AG04450 (cell line): ENCODE results near the gene REPS2. TPM values are rescaled to one million over a fixed set of nuclear protein-coding genes. Genes with fewer than 3 reads are reported as not detected.

Experiments
- CTCF ChIA-PET: fragments of 300-600, 350-600 bp; formaldehyde crosslinking; extraction: SDS; loops from one replicate; lab custom pipeline; 2022; ENCODE audit warnings: antibody characterized with exemption, inconsistent platforms; lab: Charles Lee
- POLR2A ChIA-PET: fragments of 350-600 bp; formaldehyde crosslinking; extraction: SDS; loops from one replicate; lab custom pipeline; 2021; ENCODE audit warnings: antibody characterized with exemption, inconsistent platforms; lab: Yijun Ruan, JAX
- DNase-seq: peaks from one replicate; pipeline ENCODE4 v3.0.0-alpha.2; 2011; ENCODE audit warnings: low read depth, low spot score
- H3K27ac ChIP-seq: one replicate; pipeline ENCODE4 v1.5.1; 2012; ENCODE audit warnings: low read depth, low read length, control low read depth
- H3K27me3 ChIP-seq: one replicate; pipeline ENCODE4 v1.6.0; 2012; ENCODE audit warnings: low read length; ENCODE audit not compliant: control insufficient read depth, insufficient read depth
- H3K4me3 ChIP-seq: 2 replicates; pipeline ENCODE4 v1.5.1; 2011; ENCODE audit warnings: mild to moderate bottlenecking, low read depth, low read length, control low read depth
- H3K9me3 ChIP-seq: 2 replicates; pipeline ENCODE4 v1.5.1; 2012; ENCODE audit warnings: low read length; ENCODE audit not compliant: control insufficient read depth, insufficient read depth
- CTCF ChIP-seq: IDR thresholded peaks from 2 replicates; pipeline ENCODE4 v1.5.1; 2011; ENCODE audit warnings: low read depth, low read length, control low read depth, inconsistent platforms
- polyA plus RNA-seq: library from polyadenylated mRNA; depleted of rRNA; stranded (reverse); fragments of >200 nt; gene quantifications from 2 replicates; pipeline ENCODE4 v1.2.3, GENCODE V29; 2011

Gene REPS2
- polyA plus RNA-seq, 1 experiment = 0.17 TPM

- ChIA-PET POLR2A (no interaction called here), CTCF (interaction anchor here (0.9 to 3.5 kb wide), 3 partner anchors 25 to 127 kb away, joined by 4 to 14 read pairs (median 5); no protein-coding TSS in a partner anchor)
- Histone ChIP-seq H3K4me3 (no peak overlapping the region), H3K9me3 (no peaks in the 10 kb centered on the region), H3K27ac (no peak overlapping the region), H3K27me3 (no peaks in the 10 kb centered on the region)
- no peak for TF ChIP-seq CTCF
- no peak for DNase-seq
These were observed 74.7 kb downstream of the REPS2 start for GRCh38 chrX:17020851-17021821.

GRCh38 chrX:17021851-17022604 is 75.6 kb downstream of the REPS2 start:
- no peak for TF ChIP-seq CTCF
- ChIA-PET POLR2A (no interaction called here), CTCF (interaction anchor here (3.5 kb wide), 1 partner anchor 24 kb away, joined by 14 read pairs; no protein-coding TSS in a partner anchor)

GRCh38 chrX:17023661-17024060 is 77.2 kb downstream of the REPS2 start:
- DNase-seq = no peak
- H3K27me3 ChIP-seq = no peaks in the 10 kb centered on the region
- ChIA-PET POLR2A (no interaction called here), CTCF (interaction anchor here (1.3 kb wide), 1 partner anchor 198 kb away, joined by 3 read pairs; no protein-coding TSS in a partner anchor)
- no peak for TF ChIP-seq CTCF
- H3K9me3 ChIP-seq = no peaks in the 10 kb centered on the region
- H3K27ac ChIP-seq = no peak overlapping the region
- H3K4me3 ChIP-seq = no peak overlapping the region

More at GRCh38 chrX:17021851-17022604, 75.6 kb downstream of the REPS2 start:
- Histone ChIP-seq H3K27me3 (no peaks in the 10 kb centered on the region), H3K27ac (no peak overlapping the region), H3K9me3 (no peaks in the 10 kb centered on the region), H3K4me3 (no peak overlapping the region)
- peak; percentile 24 for DNase-seq

- Histone ChIP-seq H3K4me3 (no peak overlapping the region), H3K27ac (no peak overlapping the region), H3K9me3 (no peaks in the 10 kb centered on the region), H3K27me3 (no peaks in the 10 kb centered on the region)
- POLR2A ChIA-PET = no interaction called here
- TF ChIP-seq CTCF = no peak
- no peak for DNase-seq
- CTCF ChIA-PET = interaction anchor here (0.7 to 1.3 kb wide), 2 partner anchors 22 to 58 kb away, joined by 3 to 5 read pairs; no protein-coding TSS in a partner anchor
These were observed 78.4 kb downstream of the REPS2 start for GRCh38 chrX:17024886-17025285.
